HG02678 (cell line): ENCODE data around the gene CUL4A.
"Not testable (repeated sequence)": the region's sequence is repeated elsewhere in the genome, so short reads cannot be mapped to it uniquely, and the experiment has no call there.

Source experiments
- ATAC-seq: cut with Tn5 transposase; IDR thresholded peaks from one replicate; pipeline ENCODE4 v1.9.1; 2021; ENCODE audit warnings: mild to moderate bottlenecking, moderate library complexity; ENCODE audit not compliant: unreplicated experiment

CUL4A gene

DNA sequence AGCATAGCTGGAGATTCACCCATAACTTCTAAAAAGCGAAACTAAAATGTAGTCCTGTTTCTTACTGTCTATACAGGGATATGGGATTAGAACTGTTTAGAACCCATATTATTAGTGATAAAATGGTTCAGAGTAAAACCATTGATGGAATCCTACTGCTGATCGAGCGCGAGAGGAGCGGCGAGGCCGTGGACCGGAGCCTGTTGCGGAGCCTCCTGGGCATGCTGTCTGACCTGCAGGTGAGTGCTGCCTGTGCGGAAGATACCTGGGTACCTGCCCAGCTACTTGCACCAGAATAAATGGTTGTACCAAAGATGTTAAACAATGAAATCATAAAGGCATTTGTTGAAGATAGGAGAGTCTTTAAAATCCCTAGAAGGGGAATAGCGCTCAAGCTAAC lies 23.7 kb downstream of the CUL4A start:
- no peak for ATAC-seq

DNA sequence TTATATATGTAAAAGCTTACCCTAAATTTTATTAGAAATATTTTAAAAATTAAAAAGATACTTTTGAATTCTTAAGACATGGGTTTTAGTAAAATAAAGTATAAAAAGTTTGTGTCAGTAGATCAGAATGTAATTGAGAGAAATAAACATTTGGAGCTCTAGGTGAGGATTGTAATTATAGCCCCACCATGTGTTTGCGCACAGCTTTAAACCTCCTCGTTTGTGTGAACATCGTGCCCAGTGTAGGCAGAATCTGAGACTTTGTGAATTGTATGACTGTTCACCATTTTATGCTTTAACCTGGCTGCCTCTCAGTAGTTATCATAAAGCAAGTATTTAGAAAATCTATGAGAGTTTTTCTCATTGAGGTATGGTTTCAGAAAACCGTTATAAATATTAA lies 29.1 kb downstream of the CUL4A start:
- ATAC-seq = no peak

DNA sequence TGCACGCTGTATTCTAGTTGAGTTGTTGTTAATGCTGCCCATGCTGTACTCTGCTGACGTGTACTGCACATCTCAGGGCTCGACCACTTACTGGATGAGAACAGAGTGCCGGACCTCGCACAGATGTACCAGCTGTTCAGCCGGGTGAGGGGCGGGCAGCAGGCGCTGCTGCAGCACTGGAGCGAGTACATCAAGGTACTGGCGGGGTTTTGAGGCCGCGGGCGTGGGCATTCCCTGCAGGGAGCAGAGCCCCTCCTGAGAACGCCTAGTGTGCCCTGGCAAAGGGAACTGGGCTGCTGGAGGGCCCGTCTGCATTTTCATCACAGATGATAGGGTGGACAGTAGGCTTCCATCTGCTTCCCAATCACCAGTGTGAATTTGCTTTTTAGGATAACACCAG lies 29.9 kb downstream of the CUL4A start:
- ATAC-seq = no peak

DNA sequence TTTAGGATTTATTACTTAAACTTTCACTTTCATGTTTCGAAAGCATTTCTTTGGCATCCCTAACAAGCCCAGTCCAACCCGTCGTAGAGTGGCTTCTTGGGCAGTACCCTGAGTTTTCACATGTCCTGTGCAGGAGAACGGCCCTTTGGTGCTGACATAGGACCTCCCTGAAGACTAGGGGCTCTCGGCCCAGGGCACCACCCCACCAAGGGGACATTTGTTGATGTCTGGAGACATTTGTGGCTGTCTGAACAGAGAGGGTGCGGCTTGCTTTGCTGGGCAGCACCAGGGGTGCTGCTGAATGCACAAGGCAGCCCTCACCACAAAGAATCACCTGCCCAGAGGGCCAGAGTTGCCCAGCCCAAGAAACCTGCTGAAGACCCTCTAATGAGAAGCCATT lies 30.6 kb downstream of the CUL4A start:
- ATAC-seq = no peak

DNA sequence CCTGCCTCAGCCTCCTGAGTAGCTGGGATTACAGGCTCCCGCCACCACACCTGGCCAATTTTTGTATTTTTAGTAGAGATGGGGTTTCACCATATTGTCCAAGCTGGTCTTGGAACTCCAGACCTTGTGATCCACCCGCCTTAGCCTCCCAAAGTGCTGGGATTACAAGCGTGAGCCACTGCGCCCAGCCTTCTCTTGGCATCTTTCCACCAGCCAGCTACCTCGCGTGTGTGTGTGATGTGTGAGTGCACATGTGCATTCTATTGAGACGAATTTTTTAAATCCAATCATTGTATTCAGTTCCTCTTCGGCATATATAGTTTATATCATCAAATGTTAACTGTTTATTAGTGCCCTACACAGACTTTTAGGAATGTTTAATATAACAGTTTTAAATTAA lies 32.2 kb downstream of the CUL4A start:
- not testable (repeated sequence) for ATAC-seq

DNA sequence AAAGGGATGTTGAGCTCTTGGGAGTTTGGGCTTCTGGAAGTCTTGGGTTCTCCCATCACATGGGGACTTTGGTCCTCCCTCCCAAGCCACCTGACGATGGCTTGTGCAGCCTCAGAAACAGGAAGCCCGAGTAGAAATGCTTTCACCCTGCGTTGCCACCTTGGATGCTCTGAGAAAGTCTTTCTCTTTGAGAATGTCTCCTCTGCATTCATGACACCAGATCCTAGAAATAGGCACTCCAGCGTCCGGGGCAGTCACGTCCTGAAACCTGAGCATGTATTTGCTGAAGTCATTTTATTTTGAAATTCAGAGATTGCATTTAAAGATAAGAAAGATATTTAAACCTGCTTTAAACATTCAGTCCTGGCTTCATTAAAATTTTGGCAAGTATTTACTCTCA lies 34.4 kb downstream of the CUL4A start:
- no peak for ATAC-seq

DNA sequence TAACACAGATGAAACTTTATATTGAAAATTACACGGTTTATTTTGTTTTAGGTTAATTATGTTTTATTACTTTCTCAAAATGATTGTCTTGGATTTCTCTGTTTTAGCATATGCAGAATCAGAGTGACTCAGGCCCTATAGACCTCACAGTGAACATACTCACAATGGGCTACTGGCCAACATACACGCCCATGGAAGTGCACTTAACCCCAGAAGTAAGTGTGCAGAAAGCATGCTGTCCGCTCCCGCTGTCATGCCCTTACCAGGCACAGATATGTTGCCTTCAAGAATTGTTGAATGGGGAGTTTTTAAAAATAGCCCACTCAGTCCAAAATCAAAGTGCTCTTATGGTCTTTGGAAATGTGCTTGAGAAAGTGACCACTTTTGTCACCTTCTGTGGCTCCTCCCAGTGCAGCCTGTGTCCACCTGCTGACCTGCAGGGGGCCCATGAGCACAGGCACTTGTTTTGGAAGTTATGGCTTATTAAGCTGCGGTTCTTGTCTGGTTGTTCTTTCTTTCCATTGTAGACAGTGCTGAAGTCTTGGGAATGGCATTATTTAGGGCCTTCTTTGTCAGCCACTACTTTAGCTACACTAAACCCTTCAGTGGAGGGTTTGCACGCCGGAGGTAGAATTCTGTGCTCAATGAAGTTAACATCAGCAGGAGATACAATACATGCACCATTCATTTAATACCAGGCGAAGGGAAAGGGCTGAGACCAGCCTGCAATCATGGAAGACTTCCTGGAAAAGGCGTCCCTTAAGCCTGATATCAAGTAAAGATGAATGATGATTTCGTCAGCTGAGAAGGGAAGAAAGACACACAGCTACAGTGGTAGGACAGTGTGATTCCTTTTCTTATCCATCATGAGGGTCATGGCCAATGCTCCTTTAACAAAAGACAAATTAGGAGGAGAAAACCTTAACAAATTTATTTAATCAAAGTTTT lies 36.7 kb downstream of the CUL4A start:
- no peak for ATAC-seq

DNA sequence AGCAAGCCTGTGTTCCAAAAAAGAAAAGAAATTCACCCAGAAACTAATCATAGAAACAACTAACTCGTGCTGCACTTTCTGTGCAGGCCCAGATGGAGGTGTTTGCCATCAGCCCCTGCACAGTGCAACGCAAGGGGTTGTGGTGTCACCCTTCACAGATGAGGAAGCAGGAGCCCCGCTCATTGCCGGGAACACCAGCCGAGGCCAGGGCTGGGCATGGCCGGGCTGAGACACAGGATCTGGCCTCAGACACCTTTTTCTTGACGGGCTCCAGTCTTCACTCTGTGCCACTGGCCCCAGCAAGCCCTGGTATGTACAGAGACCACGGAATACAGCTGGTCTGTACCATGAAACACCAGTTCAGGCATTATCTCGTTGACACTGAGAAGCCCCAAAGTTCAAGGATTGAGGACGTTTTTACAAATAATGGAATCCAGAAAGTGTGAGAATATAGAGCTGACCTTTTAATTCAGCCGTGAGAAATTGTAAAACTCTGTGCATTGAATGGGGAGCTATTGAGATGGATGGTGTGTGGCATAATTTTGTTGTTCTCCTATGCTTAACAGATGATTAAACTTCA lies 43.2 kb downstream of the CUL4A start:
- no peak for ATAC-seq

DNA sequence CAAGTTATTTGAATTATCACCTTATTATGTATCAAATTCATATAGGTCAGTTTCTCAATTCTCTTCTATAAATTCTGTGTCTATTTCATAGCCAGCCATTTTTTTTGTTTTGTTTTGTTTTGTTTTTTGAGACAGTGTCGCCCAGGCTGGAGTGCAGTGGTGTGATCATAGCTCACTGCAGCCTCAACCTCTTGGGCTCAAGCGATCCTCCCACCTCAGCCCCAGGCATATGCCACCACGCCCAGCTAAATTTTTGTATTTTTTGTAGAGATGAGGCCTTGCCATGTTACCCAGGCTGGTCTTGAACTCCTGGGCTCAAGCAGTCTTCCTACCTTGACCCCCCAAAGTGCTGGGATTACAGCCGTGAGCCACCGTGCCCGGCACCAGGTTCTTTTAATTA lies 48.5 kb downstream of the CUL4A start:
- ATAC-seq = not testable (repeated sequence)

DNA sequence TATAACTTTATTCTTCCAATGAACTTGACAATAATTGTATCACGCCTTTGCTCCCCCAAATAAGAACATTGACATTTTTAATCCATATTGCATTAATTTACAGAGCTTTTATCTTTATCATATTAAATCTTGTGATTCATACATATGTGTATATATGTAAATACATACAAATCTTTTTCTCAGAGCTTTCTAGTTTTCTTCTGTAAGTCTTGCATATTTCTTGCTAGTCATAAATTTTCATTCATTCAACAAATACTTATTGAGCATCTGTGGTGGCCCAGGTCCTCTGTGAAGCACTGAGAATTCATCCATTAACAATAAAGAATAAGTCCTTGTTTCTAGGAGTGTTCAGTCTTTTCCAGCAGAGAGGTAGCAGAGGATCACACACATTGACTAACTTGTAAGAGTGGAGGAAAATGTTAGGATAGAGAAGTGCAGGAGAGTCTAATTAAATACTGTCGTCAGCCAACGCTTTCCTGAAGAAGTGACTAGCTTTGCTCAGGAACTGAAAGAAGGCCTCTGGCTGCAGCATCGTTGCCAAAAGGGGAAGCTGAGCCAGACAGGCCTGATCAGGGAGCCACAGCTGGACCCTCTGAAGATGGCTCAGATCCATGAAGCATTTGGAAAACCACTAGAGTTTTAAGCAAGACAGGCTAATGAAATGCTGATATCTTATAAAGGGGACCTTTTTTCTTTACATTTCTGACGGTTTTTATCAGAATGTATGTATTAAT lies 49.1 kb downstream of the CUL4A start:
- ATAC-seq = no peak

DNA sequence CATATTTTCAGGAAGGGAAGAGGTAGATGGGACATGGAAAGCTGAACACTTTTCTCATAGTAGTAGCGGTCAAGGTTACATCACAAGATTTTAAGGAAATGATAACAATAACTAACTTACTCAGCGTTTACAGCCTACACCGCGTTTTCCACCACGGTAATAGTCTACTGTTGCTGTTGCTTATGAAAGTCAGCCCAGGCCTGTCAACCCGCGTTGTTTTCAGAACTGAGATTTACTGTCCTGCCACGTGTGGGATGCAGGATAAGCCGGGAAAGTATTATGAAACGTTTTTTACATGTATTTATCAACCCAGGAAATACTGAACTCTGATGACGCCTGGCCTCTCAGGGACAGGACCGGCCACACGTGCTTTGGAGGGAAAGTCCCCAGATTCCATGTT lies 51.6 kb downstream of the CUL4A start:
- ATAC-seq = no peak

DNA sequence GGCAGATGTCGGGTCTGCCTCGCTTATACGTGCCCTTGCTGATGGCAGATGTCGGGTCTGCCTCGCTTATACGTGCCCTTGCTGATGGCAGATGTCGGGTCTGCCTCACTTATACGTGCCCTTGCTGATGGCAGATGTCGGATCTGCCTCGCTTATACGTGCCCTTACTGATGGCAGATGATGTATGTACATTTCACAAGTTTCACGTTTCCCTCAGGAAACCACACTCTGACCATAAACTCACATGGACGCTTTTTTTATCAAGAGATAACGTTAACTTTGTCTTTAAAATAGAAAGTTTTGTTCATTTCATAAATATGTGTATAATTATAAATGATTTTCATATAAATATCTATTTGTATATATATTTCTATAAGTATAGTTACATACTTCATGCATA lies 53.6 kb downstream of the CUL4A start:
- not testable (repeated sequence) for ATAC-seq

DNA sequence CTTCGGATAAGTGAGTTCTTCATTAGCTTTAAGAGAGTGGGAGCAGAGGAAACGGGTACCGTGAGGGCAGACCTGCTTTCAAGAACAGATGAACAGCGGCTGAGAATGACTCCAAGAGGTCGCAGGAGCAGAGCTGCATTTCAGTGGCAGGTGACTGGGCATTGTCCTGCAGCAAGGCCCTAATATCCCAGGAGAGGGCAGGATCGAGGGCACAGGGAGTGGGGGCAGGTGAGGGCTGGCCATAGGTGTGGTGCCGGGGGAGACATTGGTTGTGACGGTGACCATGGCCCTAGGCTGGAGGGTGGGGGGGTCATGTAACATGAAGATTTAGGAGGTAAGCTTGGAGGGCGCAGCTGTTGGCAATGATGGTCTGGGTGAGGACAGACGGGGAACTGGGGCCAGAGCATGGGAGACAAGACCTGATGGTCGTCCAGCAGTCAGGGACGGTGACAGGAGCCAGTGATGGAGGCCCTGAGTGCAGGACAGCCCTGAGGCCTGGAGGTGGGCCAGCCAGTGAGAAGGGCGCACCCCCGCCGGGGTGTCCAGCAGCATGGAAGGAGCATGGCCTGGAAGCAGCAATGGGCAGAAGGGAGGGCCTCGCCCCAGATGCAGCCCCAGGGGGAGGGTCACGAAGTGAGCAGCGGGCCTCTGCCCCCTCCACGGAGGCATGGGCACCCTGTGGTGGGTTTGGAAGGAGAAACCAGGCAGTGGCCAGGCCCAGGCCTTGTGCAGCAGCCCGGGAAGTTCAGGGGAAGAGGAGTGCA lies 58.4 kb downstream of the CUL4A start:
- ATAC-seq = no peak

DNA sequence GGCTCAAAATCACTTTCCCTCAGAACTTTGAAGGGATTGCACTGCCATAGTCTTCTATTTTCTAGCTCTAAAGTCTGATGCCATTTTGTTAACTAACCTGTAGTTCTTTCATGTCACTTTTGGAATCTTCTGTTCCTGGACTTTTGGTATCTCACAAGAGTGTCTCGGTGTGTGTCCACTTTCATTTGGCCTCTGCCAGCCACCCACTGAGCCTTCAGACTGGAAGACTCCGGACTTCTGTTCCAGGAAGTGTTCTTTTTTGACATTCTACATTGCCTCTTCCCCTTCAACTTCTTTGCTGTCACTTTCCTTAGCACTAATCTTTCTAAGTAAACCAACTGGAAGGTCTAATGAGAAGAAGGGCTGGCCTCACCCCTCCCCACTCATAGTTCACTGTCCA lies 62.6 kb downstream of the CUL4A start:
- no peak for ATAC-seq

DNA sequence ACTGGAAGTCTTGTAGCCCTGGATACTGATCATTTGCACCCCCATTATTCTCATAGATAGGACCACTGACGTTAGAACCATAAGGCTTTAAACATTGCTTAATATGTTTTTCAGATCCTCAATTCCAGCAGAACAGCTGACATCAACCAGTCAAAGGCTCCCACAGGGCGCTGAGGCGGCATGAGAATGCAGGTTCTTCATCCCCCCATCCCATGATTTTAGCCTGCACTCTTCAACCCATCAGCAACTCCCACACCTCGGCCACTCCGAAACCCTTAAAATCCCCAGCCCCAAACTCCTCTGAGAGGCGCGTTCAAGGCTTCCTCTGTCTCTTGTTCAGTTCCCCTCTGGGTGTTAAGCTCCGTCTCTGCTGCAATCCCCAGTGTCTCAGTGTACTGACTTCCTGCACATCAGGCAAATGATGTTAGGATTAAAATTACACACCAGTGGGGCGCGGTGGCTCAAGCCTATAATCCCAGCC lies 63.3 kb downstream of the CUL4A start:
- ATAC-seq = no peak

DNA sequence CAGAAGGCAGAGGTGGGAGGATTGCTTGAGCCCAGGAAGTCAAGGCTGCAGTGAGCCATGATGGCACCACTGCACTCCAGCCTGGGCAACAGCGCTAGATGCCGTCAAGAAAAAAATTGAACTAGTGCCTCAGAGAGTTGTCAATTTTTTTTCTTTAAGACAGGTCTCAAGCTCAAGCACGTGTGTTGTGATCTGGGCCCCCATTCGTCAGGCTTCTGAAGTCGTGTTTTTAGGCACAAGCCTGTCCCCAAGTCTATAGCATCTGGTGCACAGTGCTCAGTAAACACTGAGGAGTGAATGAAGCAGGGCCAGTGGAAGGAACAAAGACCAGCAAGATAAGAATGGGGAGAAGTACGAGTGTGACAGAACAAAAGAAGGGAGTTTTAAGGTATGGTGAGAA lies 63.9 kb downstream of the CUL4A start:
- no peak for ATAC-seq

DNA sequence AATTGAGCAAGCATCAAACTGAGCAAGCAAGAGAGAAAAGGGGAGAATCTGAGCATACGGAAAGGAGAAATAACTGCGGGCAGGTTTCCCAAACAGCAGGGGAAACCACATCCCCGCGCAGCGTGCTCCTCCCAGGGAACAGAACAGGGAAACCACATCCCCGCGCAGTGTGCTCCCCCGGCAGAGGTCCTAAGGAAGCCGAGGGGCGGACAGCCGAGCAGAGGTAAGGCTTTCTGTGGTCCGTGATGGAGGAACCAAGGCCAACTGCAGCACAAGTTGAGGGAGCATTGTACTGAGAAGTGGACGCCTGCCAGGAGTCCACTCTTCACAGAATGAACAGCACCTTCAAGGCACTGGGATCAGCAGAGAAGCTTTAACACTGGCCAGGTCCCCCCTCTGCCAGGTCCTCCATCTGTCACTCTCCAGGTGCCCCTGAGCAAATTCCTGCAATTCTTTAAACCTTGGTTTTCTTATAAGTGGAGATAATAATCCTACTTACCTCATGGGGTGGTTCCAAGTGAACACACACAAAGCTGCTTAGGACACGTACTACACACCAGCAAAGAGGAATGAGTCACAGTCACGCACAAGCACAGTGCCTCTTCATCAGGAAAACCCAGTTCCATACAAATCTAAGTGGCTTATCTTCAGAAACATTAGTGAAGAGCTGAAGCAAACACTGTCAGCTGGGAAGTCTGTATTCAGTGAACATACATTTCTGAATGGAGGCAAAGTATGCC lies 64.6 kb downstream of the CUL4A start:
- no peak for ATAC-seq

DNA sequence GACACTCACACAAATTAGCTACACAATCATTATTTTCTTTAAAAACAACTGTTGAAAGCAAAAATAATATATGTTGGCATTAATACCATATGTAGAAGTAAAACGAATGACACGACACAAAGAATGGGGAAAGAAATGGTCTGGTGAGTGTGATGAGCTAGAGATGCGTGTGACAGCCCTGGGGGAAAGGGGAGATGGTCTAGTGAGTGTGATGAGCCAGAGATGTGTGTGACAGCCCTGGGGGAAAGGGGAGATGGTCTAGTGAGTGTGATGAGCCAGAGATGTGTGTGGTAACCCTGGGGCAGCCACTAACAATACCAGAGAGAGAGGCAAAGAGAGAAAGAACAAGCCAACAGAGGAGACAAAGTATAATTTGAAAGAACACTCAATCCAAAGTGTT lies 65.3 kb downstream of the CUL4A start:
- no peak for ATAC-seq

DNA sequence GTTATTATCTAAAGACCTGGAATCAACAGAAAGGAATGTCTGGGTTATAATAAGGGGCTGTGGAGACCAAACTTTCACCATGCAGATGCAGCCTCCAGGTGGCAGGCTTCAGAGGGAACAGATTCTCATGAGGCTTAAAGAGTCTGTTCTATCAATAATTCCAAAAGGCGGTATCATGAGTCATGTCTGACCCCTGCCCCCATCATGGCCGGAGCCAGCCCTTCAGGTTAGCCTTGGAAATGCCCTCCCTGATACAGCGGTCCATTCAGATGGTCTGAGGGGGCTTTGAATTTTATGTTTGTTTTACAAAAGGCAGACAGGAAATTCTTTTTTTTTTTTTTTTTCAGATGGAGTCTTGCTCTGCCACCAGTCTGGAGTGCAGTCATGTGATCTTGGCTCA lies 66.0 kb downstream of the CUL4A start:
- no peak for ATAC-seq

DNA sequence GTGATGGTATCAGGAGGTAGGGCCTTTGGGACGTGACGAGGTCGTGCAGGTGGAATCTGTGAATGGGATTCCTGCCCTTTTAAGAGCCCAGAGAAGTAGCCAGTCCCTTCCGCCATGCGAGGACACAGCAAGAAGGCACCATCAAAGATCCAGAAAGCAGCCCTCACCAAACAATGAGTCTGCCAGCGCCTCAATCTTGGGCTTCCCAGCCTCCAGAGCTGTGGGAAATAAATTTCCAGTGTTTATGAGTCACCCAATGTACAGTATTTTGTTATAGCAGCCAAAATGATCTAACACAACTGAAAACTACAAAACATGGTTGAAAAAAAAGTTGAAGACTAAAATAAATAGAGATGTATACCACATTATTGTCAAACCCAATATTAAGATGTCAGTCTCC lies 70.7 kb downstream of the CUL4A start:
- ATAC-seq = no peak
